ENCODE results near the gene TAF4B.

The TAF4B gene

DNA sequence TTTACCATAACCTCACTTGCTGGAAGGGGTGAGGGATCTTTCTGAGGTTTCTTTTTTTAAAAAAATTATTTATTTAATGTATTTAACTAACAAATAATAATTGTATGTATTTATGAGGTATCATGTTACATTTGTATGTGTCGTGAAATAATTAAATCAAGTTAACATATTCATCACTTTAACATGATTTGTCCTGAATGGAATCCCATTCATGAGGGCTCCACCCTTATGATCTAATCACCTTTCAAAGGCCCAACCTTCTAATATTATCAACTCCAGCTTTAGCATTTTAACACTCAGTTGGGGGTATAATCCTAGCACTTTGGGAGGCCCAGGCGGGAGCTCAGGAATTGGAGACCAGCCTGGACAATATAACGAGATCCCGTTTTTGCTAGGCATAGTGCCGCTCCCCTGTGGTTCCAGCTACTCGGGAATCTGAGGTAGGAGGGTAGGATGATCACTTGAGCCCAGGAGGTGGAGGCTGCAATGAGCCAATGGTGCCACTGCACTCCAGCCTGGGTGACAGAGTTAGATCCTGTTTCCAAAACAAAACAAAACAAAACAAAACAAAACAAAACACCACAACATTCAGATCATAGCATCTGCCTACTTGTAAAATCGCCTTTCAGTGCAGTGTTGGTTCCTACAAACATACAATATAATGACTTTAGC lies 1.1 kb upstream of the TAF4B start:
- Histone ChIP-seq H3K27ac (no peak overlapping the region), H3K79me2 (no peaks in the 10 kb centered on the region), H2AFZ (peak overlapping the region; percentile 99), H3K4me3 (ENCODE audit: low read depth, low read length) (no peak overlapping the region), H3K27me3 (ENCODE audit: control insufficient read depth, insufficient read depth, low read length) (no peaks in the 10 kb centered on the region), H3K4me1 (no peaks in the 10 kb centered on the region), H3K4me2 (ENCODE audit: low read length) (no peak overlapping the region), H3K9ac (no peak overlapping the region), H3K36me3 (ENCODE audit: control insufficient read depth, insufficient read depth, low read length) (no peaks in the 10 kb centered on the region), H3K9me3 (ENCODE audit: control insufficient read depth, low read length) (no peaks in the 10 kb centered on the region)
- TF ChIP-seq, protein P1, sequence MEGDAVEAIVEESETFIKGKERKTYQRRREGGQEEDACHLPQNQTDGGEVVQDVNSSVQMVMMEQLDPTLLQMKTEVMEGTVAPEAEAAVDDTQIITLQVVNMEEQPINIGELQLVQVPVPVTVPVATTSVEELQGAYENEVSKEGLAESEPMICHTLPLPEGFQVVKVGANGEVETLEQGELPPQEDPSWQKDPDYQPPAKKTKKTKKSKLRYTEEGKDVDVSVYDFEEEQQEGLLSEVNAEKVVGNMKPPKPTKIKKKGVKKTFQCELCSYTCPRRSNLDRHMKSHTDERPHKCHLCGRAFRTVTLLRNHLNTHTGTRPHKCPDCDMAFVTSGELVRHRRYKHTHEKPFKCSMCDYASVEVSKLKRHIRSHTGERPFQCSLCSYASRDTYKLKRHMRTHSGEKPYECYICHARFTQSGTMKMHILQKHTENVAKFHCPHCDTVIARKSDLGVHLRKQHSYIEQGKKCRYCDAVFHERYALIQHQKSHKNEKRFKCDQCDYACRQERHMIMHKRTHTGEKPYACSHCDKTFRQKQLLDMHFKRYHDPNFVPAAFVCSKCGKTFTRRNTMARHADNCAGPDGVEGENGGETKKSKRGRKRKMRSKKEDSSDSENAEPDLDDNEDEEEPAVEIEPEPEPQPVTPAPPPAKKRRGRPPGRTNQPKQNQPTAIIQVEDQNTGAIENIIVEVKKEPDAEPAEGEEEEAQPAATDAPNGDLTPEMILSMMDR (IDR thresholded peaks at IDR 0.05) = no peak

DNA sequence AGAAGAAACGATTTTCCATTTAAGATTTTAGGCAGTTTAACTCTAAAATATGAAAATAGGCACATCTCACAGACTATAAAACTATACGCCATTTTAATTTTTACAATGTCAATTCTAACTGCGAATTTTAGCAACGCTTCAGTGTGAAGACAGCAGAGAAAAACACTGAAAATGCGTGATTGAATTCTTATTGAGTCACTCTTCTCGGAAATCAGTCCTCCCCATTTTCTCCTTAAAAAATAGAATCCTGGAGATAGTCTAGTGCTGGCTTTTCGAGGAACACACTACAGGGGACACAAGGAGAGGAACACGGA lies 373 bp upstream of the TAF4B start:
- Histone ChIP-seq H3K27ac (peak overlapping the region; percentile 56), H2AFZ (peak overlapping the region; percentile 99), H3K9me3 (ENCODE audit: control insufficient read depth, low read length) (no peaks in the 10 kb centered on the region), H3K9ac (no peak overlapping the region), H3K4me2 (ENCODE audit: low read length) (peak overlapping the region; percentile 58), H3K4me1 (no peaks in the 10 kb centered on the region), H3K27me3 (ENCODE audit: control insufficient read depth, insufficient read depth, low read length) (no peaks in the 10 kb centered on the region), H3K4me3 (ENCODE audit: low read depth, low read length) (peak overlapping the region; percentile 83), H3K79me2 (no peaks in the 10 kb centered on the region), H3K36me3 (ENCODE audit: control insufficient read depth, insufficient read depth, low read length) (no peaks in the 10 kb centered on the region)
- TF ChIP-seq, protein P1 (IDR thresholded peaks at IDR 0.05) = no peak

DNA sequence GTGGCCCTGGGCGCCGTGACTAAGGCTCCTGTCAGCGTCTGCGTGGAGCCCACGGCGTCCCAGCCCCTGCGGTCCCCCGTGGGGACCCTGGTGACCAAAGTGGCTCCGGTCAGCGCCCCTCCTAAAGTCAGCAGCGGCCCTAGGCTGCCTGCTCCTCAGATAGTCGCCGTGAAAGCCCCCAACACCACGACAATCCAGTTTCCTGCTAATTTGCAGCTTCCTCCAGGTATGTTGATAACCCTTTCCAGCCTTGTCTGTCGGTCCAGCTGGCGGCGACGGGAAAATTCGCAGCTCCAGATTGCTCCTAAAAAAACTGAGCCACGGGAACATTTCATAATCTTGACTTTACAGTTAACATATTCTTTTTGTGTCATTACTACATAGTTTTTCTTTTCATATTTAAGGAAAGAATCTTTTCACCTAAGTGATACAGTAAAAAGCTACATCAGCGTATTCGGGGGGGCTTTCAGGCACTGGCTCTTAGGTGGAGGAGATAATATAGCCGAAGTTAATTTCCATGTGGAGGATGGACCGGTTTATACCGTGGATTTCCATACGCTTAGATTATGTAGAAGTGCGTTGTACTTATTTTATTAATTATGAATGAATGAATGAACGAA lies 916 bp downstream of the TAF4B start:
- H3K79me2 ChIP-seq = no peaks in the 10 kb centered on the region
- H3K9me3 ChIP-seq (ENCODE audit: control insufficient read depth, low read length) = no peaks in the 10 kb centered on the region
- peak overlapping the region; percentile 83 for H3K4me3 ChIP-seq (ENCODE audit: low read depth, low read length)
- H3K4me2 ChIP-seq (ENCODE audit: low read length) = peak overlapping the region; percentile 58
- H3K36me3 ChIP-seq (ENCODE audit: control insufficient read depth, insufficient read depth, low read length) = no peaks in the 10 kb centered on the region
- TF ChIP-seq, protein P1 (IDR thresholded peaks at IDR 0.05) = no peak
- H3K4me1 ChIP-seq = no peaks in the 10 kb centered on the region
- peak overlapping the region; percentile 56 for H3K27ac ChIP-seq
- H3K9ac ChIP-seq = peak overlapping the region; percentile 20
- peak overlapping the region; percentile 99 for H2AFZ ChIP-seq
- H3K27me3 ChIP-seq (ENCODE audit: control insufficient read depth, insufficient read depth, low read length) = no peaks in the 10 kb centered on the region

DNA sequence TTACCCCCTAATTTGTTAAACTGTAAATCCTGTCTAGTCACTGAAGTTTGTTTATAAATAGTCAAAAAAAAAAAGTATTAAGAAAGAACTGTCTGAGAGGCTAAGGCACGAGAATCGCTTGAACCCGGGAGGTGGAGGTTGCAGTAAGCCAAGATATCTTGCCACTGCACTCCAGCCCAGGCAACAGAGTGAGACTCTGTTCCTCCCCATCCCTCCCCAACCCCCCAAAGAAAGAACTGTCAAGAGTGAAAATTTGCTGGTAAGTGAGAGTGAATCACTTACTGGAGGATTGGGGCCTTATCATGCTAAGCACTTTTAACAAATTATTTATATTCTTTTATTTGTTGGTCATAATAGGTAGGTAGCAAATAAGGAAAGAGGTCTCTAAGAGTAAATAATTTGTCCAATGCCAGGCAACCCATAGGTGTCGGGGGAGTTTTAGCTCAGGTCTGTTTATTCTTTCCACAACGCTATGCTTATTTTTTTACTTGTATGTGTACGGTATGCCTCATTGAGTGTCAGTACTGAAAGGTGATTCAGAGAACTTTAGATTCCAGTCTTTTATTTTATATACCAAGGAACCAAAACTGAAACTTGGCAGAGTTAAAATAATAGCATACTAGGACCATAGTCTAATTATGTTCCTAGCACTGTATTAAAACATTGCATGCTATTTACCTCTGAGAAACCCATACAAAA lies 2.5 kb downstream of the TAF4B start:
- no peak overlapping the region for H2AFZ ChIP-seq
- H3K4me1 ChIP-seq = no peaks in the 10 kb centered on the region
- H3K4me2 ChIP-seq (ENCODE audit: low read length) = no peak overlapping the region
- no peaks in the 10 kb centered on the region for H3K27me3 ChIP-seq (ENCODE audit: control insufficient read depth, insufficient read depth, low read length)
- H3K4me3 ChIP-seq (ENCODE audit: low read depth, low read length) = no peak overlapping the region
- H3K79me2 ChIP-seq = no peaks in the 10 kb centered on the region
- H3K9ac ChIP-seq = no peak overlapping the region
- H3K27ac ChIP-seq = no peak overlapping the region
- H3K36me3 ChIP-seq (ENCODE audit: control insufficient read depth, insufficient read depth, low read length) = no peaks in the 10 kb centered on the region
- no peaks in the 10 kb centered on the region for H3K9me3 ChIP-seq (ENCODE audit: control insufficient read depth, low read length)
- TF ChIP-seq, protein P1 (IDR thresholded peaks at IDR 0.05) = no peak
